ENCODE results near the gene PDCD6IP.
"Not testable (repeated sequence)": the region's sequence is repeated elsewhere in the genome, so short reads cannot be mapped to it uniquely, and the experiment has no call there.

Gene PDCD6IP, protein sequence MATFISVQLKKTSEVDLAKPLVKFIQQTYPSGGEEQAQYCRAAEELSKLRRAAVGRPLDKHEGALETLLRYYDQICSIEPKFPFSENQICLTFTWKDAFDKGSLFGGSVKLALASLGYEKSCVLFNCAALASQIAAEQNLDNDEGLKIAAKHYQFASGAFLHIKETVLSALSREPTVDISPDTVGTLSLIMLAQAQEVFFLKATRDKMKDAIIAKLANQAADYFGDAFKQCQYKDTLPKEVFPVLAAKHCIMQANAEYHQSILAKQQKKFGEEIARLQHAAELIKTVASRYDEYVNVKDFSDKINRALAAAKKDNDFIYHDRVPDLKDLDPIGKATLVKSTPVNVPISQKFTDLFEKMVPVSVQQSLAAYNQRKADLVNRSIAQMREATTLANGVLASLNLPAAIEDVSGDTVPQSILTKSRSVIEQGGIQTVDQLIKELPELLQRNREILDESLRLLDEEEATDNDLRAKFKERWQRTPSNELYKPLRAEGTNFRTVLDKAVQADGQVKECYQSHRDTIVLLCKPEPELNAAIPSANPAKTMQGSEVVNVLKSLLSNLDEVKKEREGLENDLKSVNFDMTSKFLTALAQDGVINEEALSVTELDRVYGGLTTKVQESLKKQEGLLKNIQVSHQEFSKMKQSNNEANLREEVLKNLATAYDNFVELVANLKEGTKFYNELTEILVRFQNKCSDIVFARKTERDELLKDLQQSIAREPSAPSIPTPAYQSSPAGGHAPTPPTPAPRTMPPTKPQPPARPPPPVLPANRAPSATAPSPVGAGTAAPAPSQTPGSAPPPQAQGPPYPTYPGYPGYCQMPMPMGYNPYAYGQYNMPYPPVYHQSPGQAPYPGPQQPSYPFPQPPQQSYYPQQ

DNA sequence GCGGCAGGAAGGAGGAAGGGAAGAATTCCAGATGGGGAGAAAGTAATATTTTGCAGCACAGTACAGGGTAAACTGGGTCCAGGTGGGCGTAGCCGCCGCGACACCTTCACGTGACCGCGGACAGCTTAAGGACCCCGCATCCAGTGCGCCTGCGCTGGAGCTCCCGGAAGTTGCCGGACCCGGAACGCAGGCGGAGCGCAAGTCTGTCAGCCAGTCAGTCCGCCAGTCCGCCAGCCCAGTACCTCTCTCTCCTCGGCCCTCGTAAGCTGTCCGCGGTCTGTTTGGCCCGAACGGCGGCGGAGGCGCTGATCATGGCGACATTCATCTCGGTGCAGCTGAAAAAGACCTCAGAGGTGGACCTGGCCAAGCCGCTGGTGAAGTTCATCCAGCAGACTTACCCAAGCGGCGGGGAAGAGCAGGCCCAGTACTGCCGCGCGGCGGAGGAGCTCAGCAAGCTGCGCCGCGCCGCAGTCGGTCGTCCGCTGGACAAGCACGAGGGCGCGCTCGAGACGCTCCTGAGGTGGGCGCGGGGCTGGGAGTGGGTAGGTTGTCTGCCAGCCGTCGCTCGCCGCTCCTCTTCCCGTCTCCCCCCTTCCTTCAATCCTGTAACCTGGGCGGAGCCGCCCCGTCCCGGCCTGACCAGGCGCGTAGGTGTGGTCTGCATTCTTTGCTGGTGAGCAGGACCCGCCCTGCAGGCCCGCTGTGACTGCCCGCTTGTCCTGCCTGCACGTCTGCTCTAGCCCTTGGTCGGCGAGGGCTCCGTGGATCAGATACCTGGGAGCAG, at the start of gene PDCD6IP:
Gene PDCD6IP (plus strand): TSS at position 213 of the 784 bp plus-strand sequence. CDS start 99 bp downstream, at position 312.
- DNase-seq: peak; percentile 12 to 62

- no peak for DNase-seq
These were observed 48.8 kb upstream of the PDCD6IP start for GRCh38 chr3:33749546-33750210.

DNA sequence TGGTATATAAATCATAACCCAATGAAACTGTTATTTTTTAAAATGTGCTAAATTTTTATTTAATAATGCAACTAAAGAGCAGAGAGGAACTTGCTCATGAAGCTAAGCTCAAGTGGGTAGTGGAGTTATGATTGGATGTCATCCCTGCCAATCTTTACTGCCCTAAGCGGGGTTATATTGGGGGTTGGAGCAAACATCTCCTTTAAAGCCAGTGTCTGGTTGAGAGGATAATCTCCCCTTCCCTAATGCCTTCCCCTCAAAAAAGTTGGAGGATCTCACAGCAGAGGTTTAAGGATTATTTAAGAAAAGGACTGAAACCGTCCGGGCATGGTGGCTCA, 48.2 kb upstream of the PDCD6IP start:
- no peak for DNase-seq

DNA sequence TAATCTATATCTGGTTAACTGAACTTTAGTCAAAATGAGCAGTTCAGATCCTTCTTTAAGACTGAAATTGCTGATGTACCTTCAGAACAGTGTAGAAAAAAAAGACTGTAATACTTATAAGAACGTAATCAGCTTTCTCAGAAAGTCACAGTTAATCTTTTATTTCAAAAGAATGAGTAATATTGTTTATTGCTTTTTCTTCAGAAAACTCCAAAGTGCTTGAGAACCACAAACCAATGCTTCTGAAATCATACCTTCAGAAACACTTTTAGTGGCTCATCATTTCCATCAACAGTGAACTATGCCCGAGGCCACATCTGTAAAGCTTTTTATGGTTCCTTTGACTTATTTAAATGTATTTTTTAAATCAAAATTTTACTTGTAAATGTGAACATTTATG, 47.1 kb upstream of the PDCD6IP start:
- no peak for DNase-seq

DNA sequence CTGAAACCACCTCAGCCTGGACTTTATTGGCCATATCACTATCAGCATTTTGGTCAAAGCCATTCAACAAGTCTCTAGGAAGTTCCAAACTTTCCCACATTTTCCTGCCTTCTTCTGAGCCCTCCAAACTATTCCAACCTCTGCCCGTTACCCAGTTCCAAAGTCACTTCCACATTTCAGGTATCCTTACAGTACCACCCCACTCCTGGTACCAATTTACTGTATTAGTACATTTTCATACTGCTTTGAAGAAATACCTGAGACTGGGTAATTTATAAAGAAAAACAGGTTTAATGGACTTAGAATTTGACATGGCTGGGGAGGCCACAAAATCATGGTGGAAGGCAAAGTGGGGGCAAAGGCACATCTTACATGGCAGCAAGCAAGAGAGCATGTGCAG, 44.0 kb upstream of the PDCD6IP start:
- not testable (repeated sequence) for DNase-seq

DNA sequence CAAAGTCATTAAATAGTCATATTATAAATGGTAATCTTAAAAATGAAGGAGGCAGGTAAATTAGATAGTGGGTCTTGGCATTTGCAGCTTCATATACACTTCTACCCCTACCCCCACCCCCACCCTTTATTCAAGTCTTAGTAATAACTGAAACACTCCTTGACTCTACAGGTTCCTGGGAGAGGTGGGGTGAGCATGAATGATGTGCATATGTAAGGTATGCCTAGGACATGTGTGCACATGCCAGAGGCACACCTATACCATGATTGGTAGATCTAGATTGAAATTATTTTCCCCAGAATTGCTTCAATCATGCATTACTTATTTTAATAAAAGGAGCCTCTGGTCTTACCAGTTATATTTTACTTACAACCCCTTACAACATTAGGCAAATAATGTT, 40.1 kb upstream of the PDCD6IP start:
- no peak for DNase-seq

DNA sequence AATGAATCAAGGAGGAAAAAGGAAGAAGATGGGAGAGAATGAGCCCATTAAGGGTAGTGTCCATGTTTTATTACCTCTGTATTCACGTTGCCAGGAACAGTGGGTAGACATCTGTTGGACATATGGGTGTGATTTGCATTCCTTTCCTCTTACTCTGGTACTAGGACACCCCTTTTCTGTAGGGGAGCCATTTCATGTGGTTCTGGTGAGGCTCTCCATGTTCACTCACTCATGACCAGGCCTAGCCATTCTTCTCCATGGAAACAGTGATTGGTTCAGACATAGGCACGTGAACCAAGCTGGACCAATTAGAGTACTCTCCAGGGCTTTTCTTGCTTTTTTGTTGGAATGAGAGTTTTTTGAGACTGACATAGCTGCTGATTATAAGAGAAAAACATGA, 39.6 kb upstream of the PDCD6IP start:
- no peak for DNase-seq

DNA sequence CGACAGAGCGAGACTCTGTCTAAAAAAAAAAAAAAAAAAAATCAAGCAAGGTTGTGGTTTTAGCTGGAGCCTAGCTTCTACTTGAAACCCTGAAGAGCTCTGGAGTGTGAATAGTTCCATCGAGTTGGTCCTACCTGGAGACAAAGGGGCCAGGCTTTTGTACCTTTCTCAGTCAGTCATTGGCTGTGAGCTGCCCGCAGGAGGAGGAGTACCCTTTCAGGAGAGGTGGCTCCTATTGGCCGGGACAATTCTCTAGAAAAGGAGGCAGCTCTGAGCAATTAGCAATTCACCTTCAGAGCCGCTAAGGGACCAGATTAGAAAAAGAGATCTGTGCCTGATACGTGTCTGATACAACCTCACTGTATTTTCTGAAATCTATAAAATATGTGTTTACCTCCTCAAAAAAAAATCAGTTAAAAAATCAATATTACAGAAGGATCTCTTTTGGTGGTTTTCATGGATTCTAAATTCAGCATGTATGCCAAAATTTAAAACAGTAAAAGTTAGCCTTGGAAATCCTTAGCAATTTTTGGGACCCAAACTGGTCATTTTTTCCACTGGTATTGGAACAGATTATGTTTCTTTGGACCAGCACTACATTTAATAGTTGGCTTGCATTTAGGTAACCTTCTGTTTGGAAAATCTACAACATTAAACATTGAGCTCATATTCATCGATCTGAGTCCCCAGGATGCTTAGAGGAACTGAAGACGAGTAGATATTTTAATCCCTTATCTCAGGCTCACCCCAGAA, 29.7 kb upstream of the PDCD6IP start:
- DNase-seq: no peak

DNA sequence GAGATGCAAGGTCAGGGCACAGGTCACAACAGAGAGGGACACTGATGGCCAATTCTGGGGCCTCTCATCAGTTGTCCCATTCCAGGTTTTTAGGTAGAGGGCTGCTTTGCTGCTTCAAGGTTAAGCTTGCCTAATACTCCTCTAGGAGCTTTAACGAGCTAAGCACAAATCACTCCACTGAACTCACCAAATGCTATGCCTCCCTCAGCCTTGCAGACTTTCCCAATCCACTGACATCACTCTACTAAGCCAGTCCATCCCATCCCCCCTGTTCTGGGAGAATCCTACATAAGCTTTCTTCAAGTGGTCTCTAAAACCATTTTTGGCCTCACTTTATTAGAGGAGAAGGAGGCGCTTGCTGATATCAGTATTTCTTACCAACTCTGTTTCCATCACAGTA, 24.8 kb upstream of the PDCD6IP start:
- DNase-seq: no peak

DNA sequence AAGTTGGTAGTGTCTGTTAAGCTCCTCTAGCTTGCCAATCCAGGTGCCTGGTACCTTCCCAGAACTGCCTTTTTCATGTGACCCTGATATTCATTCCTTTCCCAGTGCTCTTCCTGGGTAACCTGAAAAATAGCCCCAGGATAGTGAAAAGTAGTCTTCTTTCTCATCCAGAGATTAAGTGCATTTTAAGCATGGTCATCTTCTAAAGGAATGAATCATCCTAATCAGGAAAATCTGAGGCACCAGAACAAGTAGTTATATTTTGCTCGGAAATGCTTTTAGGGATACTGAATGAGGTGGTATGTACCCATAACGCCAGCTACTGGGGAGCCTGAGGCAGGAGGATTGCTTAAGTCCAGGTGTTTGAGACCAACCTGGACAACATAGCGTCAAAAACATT, 23.1 kb upstream of the PDCD6IP start:
- DNase-seq: no peak

DNA sequence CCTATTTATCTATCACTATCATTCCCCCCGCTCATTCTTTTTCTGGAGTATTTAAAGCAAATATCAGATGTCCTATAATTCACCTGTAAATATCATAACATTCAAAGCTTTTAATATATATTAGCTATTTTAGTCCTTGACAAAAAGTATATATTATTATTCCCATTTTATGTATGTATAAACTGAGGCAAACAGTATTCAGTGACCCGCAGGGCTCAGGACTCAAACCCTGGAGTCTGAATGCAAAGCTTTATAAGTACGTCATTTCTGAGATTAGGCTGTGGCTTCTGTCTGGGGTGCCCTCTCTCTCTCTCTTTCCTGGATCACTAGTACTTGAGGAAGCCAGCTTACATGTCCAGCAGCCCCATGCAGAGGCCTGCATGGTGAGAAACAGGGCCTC, 20.4 kb upstream of the PDCD6IP start:
- DNase-seq: no peak

DNA sequence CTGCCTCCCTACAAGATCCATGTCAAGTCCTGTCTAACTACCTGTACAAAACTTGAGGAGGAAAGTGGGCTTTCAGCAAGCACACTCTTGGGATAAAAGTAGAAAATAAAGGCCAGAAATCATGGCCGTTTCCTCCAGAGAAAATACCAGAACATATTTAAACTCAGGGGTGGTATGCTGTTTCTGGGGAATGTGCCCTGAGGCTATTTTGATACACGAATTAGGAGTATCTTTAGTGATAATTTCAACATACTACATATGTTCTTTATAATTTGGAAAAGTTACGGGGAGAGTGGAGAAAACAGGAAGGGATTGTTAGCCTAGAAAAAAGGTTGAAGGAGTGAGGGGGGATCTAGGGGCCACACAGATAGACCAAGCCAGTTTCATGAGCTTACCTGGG, 18.7 kb upstream of the PDCD6IP start:
- DNase-seq: no peak

DNA sequence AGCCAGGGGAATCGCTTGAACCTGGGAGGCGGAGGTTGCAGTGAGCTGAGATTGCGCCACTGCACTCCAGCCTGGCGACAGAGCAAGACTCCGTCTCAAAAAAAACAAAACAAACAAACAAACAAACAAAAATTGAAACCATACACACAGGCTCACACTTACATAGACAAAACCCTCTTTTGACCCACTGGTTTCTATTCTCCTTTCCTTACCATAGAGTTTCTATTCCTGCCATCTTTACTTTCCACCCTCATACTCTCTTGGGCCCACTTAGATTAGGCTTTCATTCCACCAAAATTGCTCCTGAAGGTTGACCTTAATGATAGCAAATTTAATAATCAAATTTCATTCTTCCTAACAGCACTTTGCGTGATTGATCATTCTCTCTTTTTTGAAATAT, 17.0 kb upstream of the PDCD6IP start:
- not testable (repeated sequence) for DNase-seq

- no peak for DNase-seq
These were observed 11.7 kb upstream of the PDCD6IP start for GRCh38 chr3:33786565-33787327.

DNA sequence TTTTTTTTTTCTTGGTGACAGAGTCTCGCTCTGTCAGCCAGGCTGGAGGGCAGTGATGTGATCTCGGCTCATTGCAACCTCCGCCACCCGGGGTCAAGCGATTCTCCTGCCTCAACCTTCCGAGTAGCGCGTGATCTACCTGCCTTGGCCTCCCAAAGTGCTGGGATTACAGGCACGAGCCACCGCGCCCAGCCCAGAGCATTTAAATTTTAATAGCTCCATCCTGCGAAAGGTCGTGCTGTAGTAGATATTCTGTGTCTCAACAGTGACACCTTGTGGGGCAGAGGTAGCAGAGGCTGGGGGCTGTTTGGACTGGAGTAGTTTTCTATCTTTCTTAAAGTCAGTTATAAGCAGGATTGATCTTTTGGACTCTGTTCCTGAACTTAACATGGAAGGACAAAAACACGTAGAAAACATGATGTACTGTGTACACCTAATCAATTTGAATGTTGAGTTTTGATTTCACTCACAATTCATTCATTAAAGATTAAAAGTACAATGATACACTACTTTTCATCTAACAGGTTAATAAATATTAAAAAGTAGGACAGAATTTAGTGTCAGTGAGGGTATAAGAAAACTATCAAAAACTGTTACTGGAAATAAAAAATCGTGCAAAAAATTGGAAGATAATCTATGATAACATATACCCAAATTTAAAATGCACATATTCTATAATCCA, 11.0 kb upstream of the PDCD6IP start:
- DNase-seq: peak in 1 of 2 experiments; percentile 30

GRCh38 chr3:33789183-33789954, 9.1 kb upstream of the PDCD6IP start:
- no peak for DNase-seq

GRCh38 chr3:33790091-33790490, 8.3 kb upstream of the PDCD6IP start:
- no peak for DNase-seq

- no peak for DNase-seq
These were observed 6.8 kb upstream of the PDCD6IP start for GRCh38 chr3:33791477-33792166.

All from cerebellar nuclear complex (tissue), 1 donor.